HG02973 (cell line): ENCODE measurements around the gene GON7.
"Not testable (repeated sequence)": the region's sequence is repeated elsewhere in the genome, so short reads cannot be mapped to it uniquely, and the experiment has no call there.

Experiments
- ATAC-seq: cut with Tn5 transposase; IDR thresholded peaks from one replicate; pipeline ENCODE4 v1.9.1; 2021; ENCODE audit warnings: moderate library complexity; ENCODE audit not compliant: unreplicated experiment

GON7 gene

DNA sequence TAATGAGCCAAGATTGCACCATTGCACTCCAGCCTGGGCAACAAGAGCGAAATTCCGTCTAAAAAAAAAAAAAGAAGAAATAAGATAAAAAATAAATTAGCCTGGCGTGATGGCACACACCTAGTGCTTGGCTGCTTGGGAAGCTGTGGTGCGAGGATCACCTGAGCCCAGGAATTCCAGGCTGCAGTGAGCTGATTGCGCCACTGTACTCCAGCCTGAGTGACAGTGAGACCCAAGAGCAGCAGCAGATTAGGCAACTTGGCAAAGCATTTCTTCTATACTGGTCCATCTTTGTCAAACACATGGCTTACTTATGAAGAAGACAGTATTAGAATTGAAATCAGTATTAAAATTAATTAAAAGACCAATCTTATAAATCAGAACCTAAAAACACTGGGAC is 6.3 kb downstream of the GON7 start:
- ATAC-seq: no peak

DNA sequence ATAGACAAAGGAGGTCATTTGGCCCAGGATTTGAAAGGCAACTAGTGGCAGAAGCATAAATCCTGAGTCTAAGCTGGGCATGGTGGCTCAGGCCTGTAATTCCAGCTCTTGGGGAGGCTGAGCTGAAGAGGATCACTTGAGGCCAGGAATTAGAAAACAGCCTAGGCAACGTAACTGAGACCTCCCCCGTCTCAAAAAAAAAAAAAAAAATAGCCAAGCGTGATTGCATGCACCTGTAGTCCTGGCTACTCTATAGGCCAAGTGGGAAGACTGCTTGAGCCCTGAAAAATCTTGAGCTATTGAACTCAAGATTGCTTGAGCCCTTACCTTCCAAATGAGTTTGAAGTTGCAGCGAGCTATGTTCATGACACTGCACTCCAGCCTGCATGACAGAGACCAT is 7.8 kb downstream of the GON7 start:
- no peak for ATAC-seq

DNA sequence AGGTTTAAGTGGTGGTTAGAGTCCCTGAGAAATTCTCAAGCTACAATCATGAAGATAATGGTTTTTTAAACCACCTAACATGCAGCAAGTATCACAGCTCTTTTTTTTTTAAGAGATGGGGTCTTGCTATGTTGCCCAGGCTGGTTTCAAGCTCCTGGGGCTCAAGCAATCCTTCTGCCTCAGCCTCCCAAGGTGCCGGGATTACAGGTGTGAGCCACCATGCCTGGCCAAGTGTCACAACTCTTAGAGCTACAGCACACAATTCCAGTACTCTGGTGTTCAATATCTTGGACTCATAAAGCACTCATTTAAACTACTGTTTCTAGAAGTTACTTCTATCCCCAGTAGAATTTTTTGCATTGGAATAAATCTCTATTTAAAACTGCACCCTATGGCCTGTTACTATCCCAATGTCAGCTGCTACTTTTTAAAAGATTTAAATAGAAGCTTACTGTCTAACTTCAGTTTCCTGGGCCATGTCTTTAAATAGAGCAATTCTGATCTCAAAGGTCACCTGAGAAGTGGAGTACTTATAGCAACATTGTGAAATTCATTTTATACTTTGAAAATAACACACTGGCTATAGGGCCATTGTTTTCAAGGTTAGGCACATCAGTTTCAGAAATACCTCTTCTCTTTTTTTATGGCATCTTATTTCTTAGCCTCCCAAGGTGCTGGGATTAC is 11.4 kb downstream of the GON7 start:
- ATAC-seq: no peak

DNA sequence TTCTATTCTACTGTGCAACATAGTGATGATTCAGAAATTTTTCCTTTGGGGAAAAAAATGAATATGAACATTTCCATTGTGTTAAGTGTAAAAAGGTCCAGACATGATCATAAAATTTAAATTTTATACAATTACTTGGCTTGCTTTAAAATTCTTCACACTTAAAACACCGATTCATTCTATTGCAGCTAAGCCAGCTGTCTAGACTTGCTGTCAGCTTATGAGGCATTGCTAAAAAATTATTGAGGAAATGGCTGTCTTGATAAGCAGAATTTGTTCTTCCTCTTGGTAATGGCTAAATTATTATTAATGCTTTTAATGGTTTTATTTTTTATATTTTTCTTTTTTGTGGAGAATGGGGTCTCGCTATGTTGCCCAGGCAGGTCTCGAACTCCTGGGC is 19.9 kb downstream of the GON7 start:
- no peak for ATAC-seq

DNA sequence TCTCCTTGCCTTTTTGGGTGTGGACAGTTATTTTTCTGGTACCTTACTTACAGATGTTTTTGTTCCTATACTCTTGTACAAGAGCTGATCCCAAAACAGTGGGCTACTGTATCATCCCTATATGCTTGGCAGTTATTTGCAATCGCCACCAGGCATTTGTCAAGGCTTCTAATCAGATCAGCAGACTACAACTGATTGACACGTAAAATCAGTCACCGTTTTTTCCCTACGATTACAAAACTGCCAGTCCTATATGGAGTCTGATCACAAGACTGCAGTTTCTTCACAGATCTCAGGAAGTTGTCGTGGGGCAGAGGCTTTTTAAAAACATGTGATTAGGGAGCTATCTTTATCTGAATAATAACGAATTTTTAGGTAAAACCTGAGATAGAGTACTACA is 20.4 kb downstream of the GON7 start:
- no peak for ATAC-seq

DNA sequence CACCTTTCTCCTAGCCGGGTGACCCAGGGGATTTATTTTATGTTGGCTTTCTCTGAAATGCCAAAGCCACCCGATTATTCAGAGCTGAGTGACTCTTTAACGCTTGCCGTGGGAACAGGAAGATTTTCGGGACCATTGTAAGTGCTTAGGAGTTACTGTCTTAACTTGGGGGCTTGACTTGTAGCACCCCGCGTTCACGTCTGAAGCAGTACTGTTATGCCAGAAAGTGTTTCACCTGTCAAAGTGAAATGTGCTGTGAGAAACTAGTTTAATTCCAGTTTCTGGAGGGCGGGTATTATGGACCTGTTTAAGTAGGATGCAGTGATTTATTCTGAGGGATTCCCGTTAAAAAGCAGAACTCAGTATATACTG is 21.5 kb downstream of the GON7 start:
- no peak for ATAC-seq

DNA sequence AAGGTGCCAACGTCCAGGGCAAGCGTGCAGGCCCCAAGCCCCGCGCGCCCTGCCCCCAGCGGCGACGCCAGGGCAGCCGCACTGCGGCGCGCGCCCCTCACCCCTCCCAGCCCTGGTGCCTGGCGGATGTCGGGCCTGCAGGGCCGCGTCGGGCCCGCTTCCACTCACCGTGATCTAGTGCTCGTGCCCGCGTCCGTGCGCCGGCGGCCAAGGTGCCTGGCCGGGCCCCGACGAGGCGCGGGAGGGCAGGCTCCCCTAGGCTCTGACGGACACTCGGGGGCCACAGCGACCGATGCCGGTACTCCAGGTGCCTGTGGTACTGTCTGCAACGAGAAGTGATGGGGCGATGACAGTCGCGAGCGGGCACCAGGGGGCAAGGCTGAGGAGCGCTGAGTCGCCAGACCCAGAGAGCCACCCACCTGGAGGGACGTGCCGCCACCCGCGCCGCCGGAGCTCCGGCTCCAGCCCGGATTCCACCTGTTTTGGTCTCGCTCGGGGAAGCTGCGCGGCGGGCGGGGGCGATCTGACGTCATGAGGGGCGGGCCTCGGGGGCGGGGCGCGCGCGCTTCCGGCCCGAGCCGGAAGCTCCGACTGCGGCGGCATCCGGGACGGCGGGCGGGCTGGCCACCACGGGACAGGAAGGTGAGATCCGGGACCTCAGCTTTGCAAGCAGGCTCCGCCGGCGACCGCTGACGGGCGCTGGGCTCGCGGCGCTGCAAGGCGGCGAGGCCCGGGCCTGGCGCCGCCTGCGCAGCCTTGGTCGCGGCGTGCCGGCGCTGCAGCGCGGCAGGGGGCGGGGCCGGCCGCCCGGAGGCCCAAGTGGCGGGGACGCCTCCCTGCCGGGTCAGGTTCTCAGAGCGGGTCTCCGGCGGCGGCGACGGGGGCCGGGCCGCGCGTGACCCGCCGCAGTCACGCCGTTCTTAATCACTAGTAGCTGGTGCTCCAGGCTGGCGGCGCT is 22.2 kb downstream of the GON7 start, which contains the start of the genes LYSET and MOAP1:
Gene LYSET, plus strand, starts transcription at position 927 of the 958 bp plus-strand sequence. CDS start 89 bp downstream, outside the sequence.
Gene MOAP1, minus strand, starts transcription at position 507 of the 958 bp plus-strand sequence. CDS start 655 bp downstream, outside the sequence.
- ATAC-seq: peak; percentile 86

DNA sequence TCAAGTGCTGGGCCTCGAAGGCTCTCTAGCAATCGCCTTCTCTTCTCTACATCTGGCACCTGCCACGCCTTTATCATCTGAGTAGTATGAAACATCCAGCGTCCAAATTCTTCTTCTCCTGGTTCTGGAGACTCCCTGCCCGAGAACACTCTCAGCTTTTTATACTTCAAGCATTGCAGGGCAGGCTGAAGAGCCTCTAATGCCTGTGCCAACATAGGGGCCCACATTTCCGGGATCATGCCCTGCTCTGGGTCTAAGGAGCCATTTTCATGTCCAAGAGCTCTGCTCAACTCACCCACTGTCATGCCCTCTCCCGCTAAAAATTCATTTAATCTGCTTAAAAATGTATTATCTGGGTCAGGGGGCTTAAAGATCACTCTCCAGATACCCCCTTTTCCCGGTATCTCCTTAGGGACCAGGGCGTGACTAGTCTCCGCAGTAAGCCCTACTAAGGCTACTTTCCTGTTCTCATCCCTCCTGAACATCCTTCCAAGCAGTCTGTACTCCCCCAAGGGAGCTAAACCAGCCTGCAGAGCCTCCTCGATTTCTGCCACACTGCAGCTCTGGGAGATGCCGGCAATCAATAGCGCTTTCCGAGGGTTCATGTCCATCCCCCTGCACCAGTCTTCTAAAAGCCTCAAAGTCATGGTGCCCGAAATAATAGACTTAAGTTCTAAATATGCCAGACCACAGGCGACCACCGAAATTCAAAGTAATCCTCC is 23.1 kb downstream of the GON7 start:
- ATAC-seq: no peak

DNA sequence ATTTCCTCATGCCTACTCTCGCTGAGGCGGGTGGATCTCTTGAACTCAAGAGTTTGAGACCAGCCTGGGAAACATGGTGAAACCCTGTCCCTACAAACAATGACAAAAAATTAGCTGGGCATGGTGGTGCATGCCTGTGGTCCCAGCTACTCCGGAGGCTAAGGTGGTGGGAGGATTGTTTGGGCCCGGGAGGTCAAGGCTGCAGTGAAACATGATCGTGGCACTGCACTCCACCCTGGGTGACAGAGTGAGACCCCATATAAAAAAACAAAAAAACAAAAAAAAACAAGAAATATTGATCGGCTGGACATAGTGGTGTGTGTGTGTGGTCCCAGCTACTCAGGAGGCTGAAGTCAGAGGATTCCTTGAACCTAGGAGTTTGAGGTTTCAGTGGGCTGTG is 31.4 kb downstream of the GON7 start:
- ATAC-seq: no peak

DNA sequence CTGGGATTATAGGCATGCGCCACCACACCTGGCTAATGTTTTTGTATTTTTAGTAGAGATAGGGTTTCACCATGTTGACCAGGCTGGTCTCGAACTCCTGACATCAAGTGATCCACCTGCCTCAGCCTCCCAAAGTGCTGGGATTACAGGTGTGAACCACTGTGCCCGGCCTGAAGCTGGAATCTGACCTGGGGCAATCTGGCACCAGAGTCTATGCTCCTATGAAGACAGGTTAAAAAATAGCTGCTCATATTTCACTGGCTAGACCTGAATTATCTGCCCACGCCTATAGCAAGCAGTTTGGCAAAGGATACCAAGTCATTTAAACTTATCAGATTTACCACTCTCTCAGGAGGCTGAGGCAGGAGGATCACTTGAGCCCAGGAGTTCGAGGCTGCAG is 32.1 kb downstream of the GON7 start:
- not testable (repeated sequence) for ATAC-seq

DNA sequence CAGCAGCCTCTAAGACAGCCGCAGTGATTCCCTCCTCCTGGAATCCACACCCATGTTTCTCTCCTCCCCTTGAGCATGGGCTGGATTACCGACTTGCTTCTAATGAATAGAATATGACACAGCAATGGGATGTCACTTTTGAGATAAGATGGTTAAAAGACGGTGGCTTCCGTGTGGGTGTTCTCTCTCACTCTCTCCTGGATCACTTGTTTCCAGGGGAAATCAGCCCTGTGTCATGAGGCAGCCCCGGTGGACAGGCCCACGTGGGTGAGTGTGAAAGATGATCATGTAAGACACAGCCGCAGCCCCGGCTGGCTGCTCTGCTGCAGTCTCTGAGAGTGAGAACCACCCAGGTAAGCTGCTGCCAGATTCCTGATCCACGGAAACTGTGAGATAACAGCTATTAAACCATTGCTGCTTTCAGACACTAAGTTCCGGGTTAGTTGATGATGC is 32.9 kb downstream of the GON7 start:
- ATAC-seq: no peak

DNA sequence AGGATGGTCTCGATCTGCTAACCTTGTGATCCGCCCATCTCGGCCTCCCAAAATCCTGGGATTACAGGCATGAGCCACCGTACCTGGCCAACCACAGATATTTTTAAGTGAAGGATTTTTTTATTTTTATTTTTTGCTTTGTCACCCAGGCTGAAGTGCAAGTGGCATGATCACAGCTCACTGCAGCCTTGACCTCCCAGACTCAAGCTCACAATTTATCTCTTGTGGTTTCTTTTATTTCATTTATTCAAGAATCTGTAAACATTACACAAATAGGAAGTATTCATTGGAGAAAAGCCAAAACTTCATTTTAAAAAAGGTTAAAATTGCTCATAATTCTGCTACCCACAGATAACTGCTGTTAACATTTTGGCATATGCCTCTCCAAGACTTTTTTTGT is 35.5 kb downstream of the GON7 start:
- ATAC-seq: no peak

DNA sequence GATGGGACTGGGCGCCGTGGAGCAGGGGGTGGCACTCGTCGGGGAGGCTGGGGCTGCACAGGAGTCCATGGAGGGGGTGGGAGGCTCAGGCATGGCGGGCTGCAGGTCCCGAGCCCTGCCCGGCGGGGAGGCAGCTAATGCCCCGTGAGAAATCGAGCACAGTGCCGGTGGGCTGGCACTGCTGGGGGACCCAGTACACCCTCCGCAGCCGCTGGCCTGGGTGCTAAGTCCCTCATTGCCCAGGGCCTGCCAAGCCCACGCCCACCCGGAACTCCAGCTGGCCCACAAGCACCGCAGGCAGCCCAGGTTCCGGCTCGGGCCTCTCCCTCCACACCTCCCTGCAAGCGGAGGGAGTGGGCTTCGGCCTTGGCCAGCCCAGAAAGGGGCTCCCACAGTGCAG is 36.7 kb downstream of the GON7 start:
- ATAC-seq: not testable (repeated sequence)

DNA sequence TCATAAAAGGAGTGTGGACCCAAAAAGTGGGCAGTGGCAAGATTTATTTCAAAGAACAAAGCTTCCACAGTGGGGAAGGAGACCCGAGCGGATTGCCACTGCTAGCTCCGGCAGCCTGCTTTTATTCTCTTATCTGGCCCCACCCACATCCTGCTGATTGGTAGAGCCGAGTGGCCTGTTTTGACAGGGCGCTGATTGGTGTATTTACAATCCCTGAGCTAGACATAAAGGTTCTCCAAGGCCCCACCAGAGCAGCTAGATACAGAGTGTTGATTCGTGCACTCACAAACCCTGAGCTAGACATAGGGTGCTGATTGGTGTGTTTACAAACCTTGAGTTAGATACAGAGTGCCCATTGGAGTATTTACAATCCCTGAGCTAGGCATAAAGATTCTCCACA is 37.2 kb downstream of the GON7 start:
- not testable (repeated sequence) for ATAC-seq

DNA sequence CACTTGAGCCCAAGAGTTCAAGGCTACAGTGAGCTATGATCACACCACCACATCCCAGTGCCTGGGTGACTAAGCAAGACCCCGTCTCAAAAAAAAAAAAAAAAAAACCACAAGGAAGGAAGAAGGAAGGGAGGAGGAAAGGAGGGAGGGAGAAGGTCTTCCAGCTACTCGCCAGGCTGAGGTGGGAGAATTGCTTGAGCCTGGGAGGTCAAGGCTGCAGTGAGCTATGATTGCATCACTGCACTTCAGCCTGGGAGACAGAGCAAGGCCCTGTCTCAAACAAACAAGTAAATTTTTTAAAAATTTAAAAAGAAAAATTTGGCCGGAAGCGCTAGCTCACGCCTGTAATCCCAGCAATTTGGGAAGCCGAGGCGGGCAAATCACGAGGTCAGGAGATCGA is 38.3 kb downstream of the GON7 start:
- ATAC-seq: not testable (repeated sequence)

DNA sequence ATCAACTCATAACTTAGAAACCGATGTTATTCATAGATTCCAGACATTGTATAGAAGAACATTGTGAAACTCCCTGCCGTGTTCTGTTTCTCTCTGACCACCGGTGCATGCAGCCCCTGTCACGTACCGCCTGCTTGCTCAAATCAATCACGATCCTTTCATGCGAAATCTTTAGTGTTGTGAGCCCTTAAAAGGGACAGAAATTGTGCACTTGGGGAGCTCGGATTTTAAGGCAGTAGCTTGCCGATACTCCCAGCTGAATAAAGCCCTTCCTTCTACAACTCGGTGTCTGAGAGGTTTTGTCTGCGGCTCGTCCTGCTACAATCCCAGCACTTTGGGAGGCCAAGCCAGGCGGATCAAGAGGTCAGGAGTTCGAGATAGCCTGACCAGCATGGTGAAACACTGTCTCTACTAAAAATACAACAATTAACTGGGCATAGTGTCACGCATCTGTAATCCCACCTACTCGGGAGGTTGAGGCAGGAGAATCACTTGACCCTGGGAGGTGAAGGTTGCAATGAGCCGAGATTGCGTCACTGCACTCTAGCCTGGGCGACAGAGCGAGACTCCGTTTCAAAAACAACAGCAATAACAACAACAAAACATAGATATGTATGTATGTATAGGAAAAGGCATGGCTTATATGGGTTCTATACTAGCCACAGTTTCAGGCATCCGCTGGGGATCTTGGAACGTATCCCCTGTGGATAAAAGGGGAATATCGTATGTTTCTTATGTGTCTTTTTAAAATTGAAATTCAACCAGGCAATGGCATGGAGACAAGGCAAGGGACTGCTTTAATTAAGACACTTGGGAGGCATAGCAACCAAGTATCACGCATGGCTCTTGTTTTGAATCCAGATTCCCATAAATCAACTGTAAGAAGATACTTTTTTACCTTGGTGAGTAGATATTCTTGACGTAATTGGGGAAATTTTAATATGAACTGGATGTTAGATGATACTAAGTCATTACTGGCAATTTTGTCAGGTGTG is 41.3 kb downstream of the GON7 start:
- ATAC-seq: not testable (repeated sequence)

DNA sequence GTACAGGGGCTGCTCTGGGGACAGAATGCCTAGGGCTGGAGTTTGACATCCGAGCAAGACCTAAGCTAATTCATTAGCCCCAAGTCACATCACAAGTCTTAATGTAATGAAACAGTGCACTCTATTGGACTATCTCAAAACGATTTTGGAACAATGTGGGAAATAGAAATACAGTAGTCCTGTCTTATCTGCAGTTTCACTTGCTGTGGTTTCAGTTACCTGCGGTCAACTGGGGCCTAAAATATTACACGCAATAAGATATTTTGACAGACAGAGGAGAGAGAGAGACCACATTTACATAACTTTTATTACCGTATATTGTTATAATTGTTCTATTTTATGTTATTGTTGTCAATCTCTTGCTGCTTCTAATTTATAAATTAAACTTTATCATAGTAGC is 43.3 kb downstream of the GON7 start:
- no peak for ATAC-seq

DNA sequence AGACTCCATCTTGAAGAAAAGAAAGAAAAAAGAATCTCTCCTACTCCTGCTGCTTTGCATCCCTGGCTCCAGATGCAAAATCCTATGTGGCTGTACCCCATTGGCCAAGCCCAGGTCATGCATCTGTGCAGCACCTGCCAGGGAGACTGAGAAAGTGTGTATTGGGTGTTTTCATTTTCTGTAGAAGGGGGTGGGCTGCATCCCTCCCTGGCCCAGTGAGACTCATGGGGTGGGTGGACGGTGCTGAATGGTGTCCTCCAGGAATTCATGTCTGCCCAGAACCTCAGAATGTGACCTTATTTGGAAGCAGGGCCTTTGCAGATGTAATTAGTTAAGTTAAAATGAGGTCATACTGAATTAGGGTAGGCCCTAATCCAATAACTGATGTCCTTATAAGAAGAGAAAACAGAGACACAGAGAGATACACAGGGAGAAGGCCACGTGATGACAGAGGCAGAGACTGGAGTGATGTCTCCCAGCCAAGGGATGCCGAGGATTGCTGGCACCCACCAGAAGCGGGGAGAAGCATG is 45.4 kb downstream of the GON7 start:
- no peak for ATAC-seq

DNA sequence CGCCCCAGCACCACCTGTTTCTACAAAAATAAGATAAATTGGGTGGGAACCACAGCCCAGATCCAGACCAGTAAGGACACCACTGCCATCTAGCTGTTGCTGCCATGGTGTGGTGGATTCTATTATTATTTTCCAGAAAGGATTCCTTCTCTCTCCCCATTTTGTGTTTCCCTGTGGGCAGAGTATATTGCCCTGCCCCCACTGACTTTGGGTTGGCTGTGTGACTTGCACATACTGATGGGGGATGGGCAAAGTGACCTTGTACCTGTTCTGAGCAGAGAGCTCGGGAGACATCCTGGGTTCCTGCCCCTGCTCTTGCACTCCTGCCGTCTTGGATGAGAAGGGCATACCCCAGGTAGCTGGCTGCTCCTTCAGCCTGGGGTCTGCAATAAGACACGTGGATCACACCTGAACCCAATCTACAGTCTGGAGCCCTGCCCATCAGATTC is 46.5 kb downstream of the GON7 start:
- ATAC-seq: no peak
